Subcutaneous abdominal adipose tissue (tissue), 5 donors: ENCODE results near the gene WNT3.
"Not testable (repeated sequence)": the region's sequence is repeated elsewhere in the genome, so short reads cannot be mapped to it uniquely, and the experiment has no call there.

ENCODE experiments used
- H3K27ac ChIP-seq: one replicate; pipeline ENCODE4 v1.7.0; 2013; ENCODE audit warnings: low read depth, mild to moderate bottlenecking, inconsistent platforms, low read length, moderate library complexity
- H3K27me3 ChIP-seq, 5 donors: one replicate each; pipeline ENCODE4 v1.7.0; 2013; ENCODE audit warnings: low read length in 5 of 5, inconsistent platforms in 1 of 5; ENCODE audit not compliant: control insufficient read depth in 5 of 5, insufficient read depth in 4 of 5
- H3K36me3 ChIP-seq, 5 donors: one replicate each; pipeline ENCODE4 v1.7.0; 2013; ENCODE audit warnings: low read length in 5 of 5; ENCODE audit not compliant: control insufficient read depth in 5 of 5, insufficient read depth in 5 of 5
- H3K4me1 ChIP-seq, 5 donors: one replicate each; pipeline ENCODE4 v1.7.0; 2013; ENCODE audit warnings: low read length in 5 of 5, mild to moderate bottlenecking in 3 of 5, moderate library complexity in 1 of 5; ENCODE audit not compliant: control insufficient read depth in 5 of 5, insufficient read depth in 5 of 5
- H3K4me3 ChIP-seq, 5 donors: one replicate each; pipeline ENCODE4 v1.7.0; 2013; ENCODE audit warnings: low read length in 5 of 5, low read depth in 1 of 5
- H3K9ac ChIP-seq, 5 donors: one replicate each; pipeline ENCODE4 v1.7.0; 2013; ENCODE audit warnings: low read length in 5 of 5, mild to moderate bottlenecking in 4 of 5, moderate library complexity in 3 of 5
- H3K9me3 ChIP-seq, 5 donors: one replicate each; pipeline ENCODE4 v1.7.0; 2013; ENCODE audit warnings: low read length in 5 of 5; ENCODE audit not compliant: control insufficient read depth in 5 of 5
- donor health status: healthy.
- donor health status: healthy.
- donor health status: healthy.
- donor health status: healthy.
- donor health status: healthy.

WNT3 gene

GRCh38 chr17:46769531-46770438 lies 48.7 kb downstream of the WNT3 start:
- H3K9ac ChIP-seq = peak overlapping the region in 1 of 5 donors; percentile 28
- H3K9me3 ChIP-seq = no peaks in the 10 kb centered on the region
- H3K4me1 ChIP-seq = peaks cover 1 to 34% (median 29%) of the 10 kb centered on the region in 5 donors
- H3K4me3 ChIP-seq = peak overlapping the region; percentile 51 to 65 (median 59)
- H3K27ac ChIP-seq = no peak overlapping the region
- H3K27me3 ChIP-seq = peaks cover 6 to 31% (median 13%) of the 10 kb centered on the region in 5 donors
- H3K36me3 ChIP-seq = no peaks in the 10 kb centered on the region

GRCh38 chr17:46768896-46769295 lies 49.6 kb downstream of the WNT3 start:
- not testable (repeated sequence) for H3K9ac ChIP-seq, H3K4me3 ChIP-seq, H3K9me3 ChIP-seq, H3K36me3 ChIP-seq, H3K27ac ChIP-seq
- Histone ChIP-seq H3K27me3 (peaks cover 6 to 31% (median 13%) of the 10 kb centered on the region in 5 donors), H3K4me1 (peaks cover 1 to 42% (median 30%) of the 10 kb centered on the region in 5 donors)

- H3K27ac ChIP-seq = no peak overlapping the region
- no peak overlapping the region for H3K9ac ChIP-seq
- H3K9me3 ChIP-seq = no peaks in the 10 kb centered on the region
- peaks cover 1 to 42% (median 30%) of the 10 kb centered on the region in 5 donors for H3K4me1 ChIP-seq
- no peaks in the 10 kb centered on the region for H3K36me3 ChIP-seq
- no peak overlapping the region for H3K4me3 ChIP-seq
- H3K27me3 ChIP-seq = peaks cover 6 to 31% (median 13%) of the 10 kb centered on the region in 5 donors
Measured at GRCh38 chr17:46768540-46768870, 50.0 kb downstream of the WNT3 start.

- no peaks in the 10 kb centered on the region for H3K36me3 ChIP-seq
- H3K9me3 ChIP-seq = no peaks in the 10 kb centered on the region
- no peak overlapping the region for H3K9ac ChIP-seq
- H3K4me3 ChIP-seq = no peak overlapping the region
- H3K4me1 ChIP-seq = peaks cover 1 to 36% (median 26%) of the 10 kb centered on the region in 5 donors
- H3K27ac ChIP-seq = no peak overlapping the region
- peaks cover 6 to 22% (median 12%) of the 10 kb centered on the region in 5 donors for H3K27me3 ChIP-seq
Measured at GRCh38 chr17:46766493-46767491, 51.7 kb downstream of the WNT3 start.

- H3K9me3 ChIP-seq = no peaks in the 10 kb centered on the region
- no peak overlapping the region for H3K27ac ChIP-seq
- no peak overlapping the region for H3K9ac ChIP-seq
- H3K4me3 ChIP-seq = no peak overlapping the region
- H3K36me3 ChIP-seq = no peaks in the 10 kb centered on the region
- peaks cover 1 to 30% (median 20%) of the 10 kb centered on the region in 5 donors for H3K4me1 ChIP-seq
- peaks cover 6 to 17% (median 10%) of the 10 kb centered on the region in 5 donors for H3K27me3 ChIP-seq
Measured at GRCh38 chr17:46765453-46765852, 53.0 kb downstream of the WNT3 start.

- Histone ChIP-seq H3K4me1 (peaks cover 1 to 24% (median 14%) of the 10 kb centered on the region in 5 donors), H3K36me3 (peaks cover 0 to under 1% (median 0%) of the 10 kb centered on the region in 5 donors), H3K9ac (no peak overlapping the region), H3K27me3 (peaks cover 2 to 12% (median 6%) of the 10 kb centered on the region in 5 donors), H3K9me3 (no peaks in the 10 kb centered on the region), H3K27ac (no peak overlapping the region), H3K4me3 (no peak overlapping the region)
Measured at GRCh38 chr17:46764709-46765401, 53.6 kb downstream of the WNT3 start.

- H3K4me1 ChIP-seq = peaks cover under 1 to 17% (median 7%) of the 10 kb centered on the region in 5 donors
- H3K9ac ChIP-seq = no peak overlapping the region
- peaks cover 0 to 6% (median 5%) of the 10 kb centered on the region in 5 donors for H3K27me3 ChIP-seq
- H3K27ac ChIP-seq = no peak overlapping the region
- no peaks in the 10 kb centered on the region for H3K9me3 ChIP-seq
- H3K4me3 ChIP-seq = no peak overlapping the region
- peaks cover 0 to 8% (median 2%) of the 10 kb centered on the region in 5 donors for H3K36me3 ChIP-seq
Measured at GRCh38 chr17:46764000-46764708, 54.3 kb downstream of the WNT3 start.

GRCh38 chr17:46763416-46763815 lies 55.1 kb downstream of the WNT3 start:
- H3K27me3 ChIP-seq = peaks cover 0 to 3% (median 1%) of the 10 kb centered on the region in 5 donors
- peaks cover 0 to 13% (median 2%) of the 10 kb centered on the region in 5 donors for H3K36me3 ChIP-seq
- no peak overlapping the region for H3K9ac ChIP-seq
- no peak overlapping the region for H3K4me3 ChIP-seq
- H3K9me3 ChIP-seq = no peaks in the 10 kb centered on the region
- H3K27ac ChIP-seq = no peak overlapping the region
- peaks cover 0 to 17% (median 7%) of the 10 kb centered on the region in 5 donors for H3K4me1 ChIP-seq

- H3K9me3 ChIP-seq = no peaks in the 10 kb centered on the region
- H3K36me3 ChIP-seq = peaks cover 22 to 47% (median 26%) of the 10 kb centered on the region in 5 donors
- no peak overlapping the region for H3K4me3 ChIP-seq
Measured at GRCh38 chr17:46759141-46759540, 59.4 kb downstream of the WNT3 start.

More at GRCh38 chr17:46759141-46759540, 59.4 kb downstream of the WNT3 start:
- no peak overlapping the region for H3K9ac ChIP-seq
- peaks cover 0 to 3% (median 0%) of the 10 kb centered on the region in 5 donors for H3K4me1 ChIP-seq
- no peaks in the 10 kb centered on the region for H3K27me3 ChIP-seq
- no peak overlapping the region for H3K27ac ChIP-seq
